Measurements from ENCODE around the gene CXADR. TPM values are rescaled to one million over a fixed set of nuclear protein-coding genes. Genes with fewer than 3 reads are reported as not detected.

Gene CXADR
- total RNA-seq, 6 donors from 2014 or later: 19.9 to 73.0 (median 29.2) TPM

- Histone ChIP-seq H3K27me3 (no peaks in the 10 kb centered on the region), H3K9me3 (no peaks in the 10 kb centered on the region), H3K36me3 (no peaks in the 10 kb centered on the region), H3K4me1 (peaks cover 0 to 6% (median 0%) of the 10 kb centered on the region in 4 donors), H3K4me3 (no peak overlapping the region), H3K27ac (no peak overlapping the region)
- WGBS, 2 donors: 80 to 88% methylated on average over 6 of the region's 6 CpGs
- no peak for DNase-seq
- no peak for ATAC-seq (ENCODE audit: low FRiP score in 2 of 2)
- no peak for TF ChIP-seq EP300 (IDR thresholded peaks at IDR 0.05)
- TF ChIP-seq, protein P1, sequence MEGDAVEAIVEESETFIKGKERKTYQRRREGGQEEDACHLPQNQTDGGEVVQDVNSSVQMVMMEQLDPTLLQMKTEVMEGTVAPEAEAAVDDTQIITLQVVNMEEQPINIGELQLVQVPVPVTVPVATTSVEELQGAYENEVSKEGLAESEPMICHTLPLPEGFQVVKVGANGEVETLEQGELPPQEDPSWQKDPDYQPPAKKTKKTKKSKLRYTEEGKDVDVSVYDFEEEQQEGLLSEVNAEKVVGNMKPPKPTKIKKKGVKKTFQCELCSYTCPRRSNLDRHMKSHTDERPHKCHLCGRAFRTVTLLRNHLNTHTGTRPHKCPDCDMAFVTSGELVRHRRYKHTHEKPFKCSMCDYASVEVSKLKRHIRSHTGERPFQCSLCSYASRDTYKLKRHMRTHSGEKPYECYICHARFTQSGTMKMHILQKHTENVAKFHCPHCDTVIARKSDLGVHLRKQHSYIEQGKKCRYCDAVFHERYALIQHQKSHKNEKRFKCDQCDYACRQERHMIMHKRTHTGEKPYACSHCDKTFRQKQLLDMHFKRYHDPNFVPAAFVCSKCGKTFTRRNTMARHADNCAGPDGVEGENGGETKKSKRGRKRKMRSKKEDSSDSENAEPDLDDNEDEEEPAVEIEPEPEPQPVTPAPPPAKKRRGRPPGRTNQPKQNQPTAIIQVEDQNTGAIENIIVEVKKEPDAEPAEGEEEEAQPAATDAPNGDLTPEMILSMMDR (IDR thresholded peaks at IDR 0.05): no peak
- TF ChIP-seq POLR2AphosphoS5 (IDR thresholded peaks at IDR 0.05): no peak
- TF ChIP-seq POLR2A (IDR thresholded peaks at IDR 0.05): no peak
Observed at GRCh38 chr21:17572431-17572830, 59.6 kb downstream of the CXADR start.

- peaks cover 0 to 6% (median 0%) of the 10 kb centered on the region in 4 donors for H3K4me1 ChIP-seq
- no peak overlapping the region for H3K4me3 ChIP-seq
- H3K9me3 ChIP-seq: no peaks in the 10 kb centered on the region
- H3K27me3 ChIP-seq: no peaks in the 10 kb centered on the region
- TF ChIP-seq POLR2AphosphoS5 (IDR thresholded peaks at IDR 0.05): no peak
- no peak for TF ChIP-seq POLR2A (IDR thresholded peaks at IDR 0.05)
- TF ChIP-seq, protein P1 (IDR thresholded peaks at IDR 0.05): no peak
- TF ChIP-seq EP300 (IDR thresholded peaks at IDR 0.05): no peak
- no peaks in the 10 kb centered on the region for H3K36me3 ChIP-seq
- H3K27ac ChIP-seq: no peak overlapping the region
- DNase-seq (no peak), ATAC-seq (ENCODE audit: low FRiP score in 2 of 2) (no peak)
- WGBS, 2 donors: 87 to 94% methylated on average over 5 of the region's 5 CpGs
Observed at GRCh38 chr21:17575076-17575475, 62.2 kb downstream of the CXADR start.

DNA sequence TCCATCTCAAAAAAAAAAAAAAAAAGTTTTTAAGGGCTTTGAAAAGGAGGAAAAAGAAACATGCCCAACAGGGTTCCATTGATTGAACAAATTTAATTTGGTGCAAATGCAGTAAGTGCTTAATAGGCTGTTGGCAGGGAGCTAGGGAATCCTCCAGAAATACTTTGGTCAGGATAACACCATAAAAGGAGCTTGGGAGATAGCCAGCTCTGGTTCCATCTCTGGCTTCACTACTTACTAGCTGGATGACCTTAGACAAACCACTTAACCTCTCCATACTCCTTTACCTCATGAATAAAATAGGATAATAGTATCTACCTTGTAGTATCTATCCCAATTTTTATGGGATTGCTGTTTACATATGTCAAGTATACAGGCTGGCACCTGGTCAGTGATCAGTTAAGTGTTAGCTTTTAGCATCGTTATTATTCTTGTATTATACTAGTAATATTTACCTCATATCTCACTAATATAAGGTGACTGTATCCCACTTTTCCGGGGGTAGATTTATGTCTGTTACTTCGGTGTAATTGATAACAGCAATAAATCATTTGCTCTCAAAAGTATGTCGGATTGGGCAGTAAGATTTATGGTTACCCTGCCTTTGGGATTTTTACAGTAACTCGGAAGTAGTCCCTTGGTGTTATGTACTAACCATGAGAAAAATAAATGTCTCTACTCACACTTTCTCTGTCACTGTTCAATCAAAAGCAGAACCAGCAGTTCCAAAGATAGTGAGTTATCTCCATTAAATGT, 63.4 kb downstream of the CXADR start:
- ATAC-seq (ENCODE audit: low FRiP score in 2 of 2) (no peak), DNase-seq (no peak)
- no peak overlapping the region for H3K4me3 ChIP-seq
- H3K27ac ChIP-seq: no peak overlapping the region
- 59 to 68% methylated on average over 5 of the region's 5 CpGs for WGBS, 2 donors
- H3K36me3 ChIP-seq: no peaks in the 10 kb centered on the region
- H3K4me1 ChIP-seq: no peaks in the 10 kb centered on the region
- no peaks in the 10 kb centered on the region for H3K9me3 ChIP-seq
- no peak for TF ChIP-seq EP300 (IDR thresholded peaks at IDR 0.05)
- TF ChIP-seq POLR2AphosphoS5 (IDR thresholded peaks at IDR 0.05): no peak
- TF ChIP-seq, protein P1 (IDR thresholded peaks at IDR 0.05): no peak
- no peak for TF ChIP-seq POLR2A (IDR thresholded peaks at IDR 0.05)
- H3K27me3 ChIP-seq: no peaks in the 10 kb centered on the region

GRCh38 chr21:17577701-17578100, 64.9 kb downstream of the CXADR start:
- H3K4me1 ChIP-seq: no peaks in the 10 kb centered on the region
- H3K9me3 ChIP-seq: no peaks in the 10 kb centered on the region
- TF ChIP-seq POLR2A (IDR thresholded peaks at IDR 0.05) (no peak), EP300 (IDR thresholded peaks at IDR 0.05) (no peak), POLR2AphosphoS5 (IDR thresholded peaks at IDR 0.05) (no peak)
- TF ChIP-seq, protein P1 (IDR thresholded peaks at IDR 0.05): no peak
- H3K27me3 ChIP-seq: no peaks in the 10 kb centered on the region
- 54 to 57% methylated on average over 1 of the region's 1 CpG for WGBS, 2 donors
- ATAC-seq (ENCODE audit: low FRiP score in 2 of 2): no peak
- no peaks in the 10 kb centered on the region for H3K36me3 ChIP-seq
- H3K27ac ChIP-seq: no peak overlapping the region
- no peak overlapping the region for H3K4me3 ChIP-seq
- no peak for DNase-seq

DNA sequence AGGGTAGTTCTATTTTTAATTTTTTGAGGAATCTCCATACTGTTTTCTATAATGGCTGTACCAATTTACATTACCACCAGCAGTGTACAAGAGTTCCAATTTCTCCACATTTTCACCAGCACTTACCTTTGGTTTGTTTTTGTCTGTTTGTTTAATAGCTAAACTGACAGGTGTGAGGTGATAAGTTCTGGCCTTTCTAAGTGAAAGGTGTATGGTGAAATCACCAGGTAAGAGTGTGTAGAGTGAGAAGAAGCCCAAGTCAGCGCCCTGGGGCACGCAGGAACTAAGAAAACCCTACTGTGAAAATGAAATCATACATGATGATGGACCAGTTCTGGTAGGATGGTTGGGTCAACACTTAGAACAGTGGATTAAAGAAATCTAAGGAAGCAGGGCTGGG, 65.3 kb downstream of the CXADR start:
- Histone ChIP-seq H3K27me3 (no peaks in the 10 kb centered on the region), H3K27ac (no peak overlapping the region), H3K4me1 (no peaks in the 10 kb centered on the region), H3K4me3 (no peak overlapping the region), H3K36me3 (no peaks in the 10 kb centered on the region), H3K9me3 (no peaks in the 10 kb centered on the region)
- WGBS, 2 donors: 71 to 72% methylated on average over 2 of the region's 2 CpGs
- TF ChIP-seq POLR2A (IDR thresholded peaks at IDR 0.05) (no peak), EP300 (IDR thresholded peaks at IDR 0.05) (no peak), POLR2AphosphoS5 (IDR thresholded peaks at IDR 0.05) (no peak)
- TF ChIP-seq, protein P1 (IDR thresholded peaks at IDR 0.05): no peak
- no peak for ATAC-seq (ENCODE audit: low FRiP score in 2 of 2)
- DNase-seq: no peak
